Measurements from ENCODE around the gene SCAPER.
"Not testable (repeated sequence)": the region's sequence is repeated elsewhere in the genome, so short reads cannot be mapped to it uniquely, and the experiment has no call there.

Gene SCAPER

GRCh38 chr15:76440441-76440840 is 464.7 kb downstream of the SCAPER start:
- no peak overlapping the region for H3K4me3 ChIP-seq (ENCODE audit: low read depth, low read length)
- H3K27me3 ChIP-seq = no peaks in the 10 kb centered on the region
- no peaks in the 10 kb centered on the region for H3K4me1 ChIP-seq
- no peaks in the 10 kb centered on the region for H3K36me3 ChIP-seq
- DNase-seq = no peak
- H3K9me3 ChIP-seq = no peaks in the 10 kb centered on the region
- no peak for TF ChIP-seq CTCF (IDR thresholded peaks at IDR 0.05; ENCODE audit: low read depth, low read length)

- Histone ChIP-seq H3K27me3 (no peaks in the 10 kb centered on the region), H3K4me1 (no peaks in the 10 kb centered on the region), H3K9me3 (no peaks in the 10 kb centered on the region), H3K4me3 (ENCODE audit: low read depth, low read length) (no peak overlapping the region), H3K36me3 (no peaks in the 10 kb centered on the region)
- no peak for TF ChIP-seq CTCF (IDR thresholded peaks at IDR 0.05; ENCODE audit: low read depth, low read length)
- no peak for DNase-seq
Measured at GRCh38 chr15:76439542-76439941, 465.6 kb downstream of the SCAPER start.

GRCh38 chr15:76433798-76434400 is 471.2 kb downstream of the SCAPER start:
- Histone ChIP-seq H3K4me3 (ENCODE audit: low read depth, low read length) (no peak overlapping the region), H3K4me1 (no peaks in the 10 kb centered on the region)

GRCh38 chr15:76433036-76433435 is 472.1 kb downstream of the SCAPER start:
- not testable (repeated sequence) for H3K9me3 ChIP-seq; H3K4me3 ChIP-seq (ENCODE audit: low read depth, low read length); H3K27me3 ChIP-seq; DNase-seq; H3K4me1 ChIP-seq; H3K36me3 ChIP-seq

More at GRCh38 chr15:76433798-76434400, 471.2 kb downstream of the SCAPER start:
- no peaks in the 10 kb centered on the region for H3K36me3 ChIP-seq
- no peaks in the 10 kb centered on the region for H3K9me3 ChIP-seq
- no peak for DNase-seq
- H3K27me3 ChIP-seq = no peaks in the 10 kb centered on the region
- TF ChIP-seq CTCF (IDR thresholded peaks at IDR 0.05; ENCODE audit: low read depth, low read length) = no peak

- H3K36me3 ChIP-seq = no peaks in the 10 kb centered on the region
- H3K4me1 ChIP-seq = no peaks in the 10 kb centered on the region
- DNase-seq = no peak
- no peaks in the 10 kb centered on the region for H3K27me3 ChIP-seq
- TF ChIP-seq CTCF (IDR thresholded peaks at IDR 0.05; ENCODE audit: low read depth, low read length) = no peak
- no peak overlapping the region for H3K4me3 ChIP-seq (ENCODE audit: low read depth, low read length)
- H3K9me3 ChIP-seq = no peaks in the 10 kb centered on the region
Measured at GRCh38 chr15:76432604-76433003, 472.5 kb downstream of the SCAPER start.

- Histone ChIP-seq H3K4me1 (no peaks in the 10 kb centered on the region), H3K4me3 (ENCODE audit: low read depth, low read length) (no peak overlapping the region), H3K27me3 (no peaks in the 10 kb centered on the region), H3K36me3 (no peaks in the 10 kb centered on the region), H3K9me3 (no peaks in the 10 kb centered on the region)
- no peak for TF ChIP-seq CTCF (IDR thresholded peaks at IDR 0.05; ENCODE audit: low read depth, low read length)
- no peak for DNase-seq
Measured at GRCh38 chr15:76431971-76432370, 473.2 kb downstream of the SCAPER start.

GRCh38 chr15:76430711-76431110 is 474.4 kb downstream of the SCAPER start:
- H3K27me3 ChIP-seq; H3K9me3 ChIP-seq; DNase-seq; H3K36me3 ChIP-seq; H3K4me1 ChIP-seq; H3K4me3 ChIP-seq (ENCODE audit: low read depth, low read length): not testable (repeated sequence)

Data from BE2C (cell line).